Endothelial cell of umbilical vein (primary cell): ENCODE data around the gene DNASE1L1.

Source experiments
- CTCF ChIP-seq, 2 donors: IDR thresholded peaks; 1 replicate in 1 of 2; 2 replicates in 1 of 2; pipeline ENCODE4 v1.5.1; 2011; ENCODE audit warnings: low read length in 2 of 2, mild to moderate bottlenecking in 2 of 2, moderate library complexity in 2 of 2, control low read depth in 1 of 2, inconsistent platforms in 1 of 2, low read depth in 1 of 2; ENCODE audit not compliant: insufficient read depth in 1 of 2; ENCODE audit errors: extremely low read depth in 1 of 2
- EZH2 ChIP-seq: IDR thresholded peaks from 2 replicates; pipeline ENCODE4 v1.6.1; 2012; ENCODE audit warnings: borderline replicate concordance, low read depth, mild to moderate bottlenecking, moderate library complexity, low read length, inconsistent platforms; ENCODE audit not compliant: severe bottlenecking
- JUN ChIP-seq: IDR thresholded peaks from 2 replicates; pipeline ENCODE4 v1.6.1; 2011; ENCODE audit warnings: borderline replicate concordance, low read depth; ENCODE audit not compliant: insufficient read length, insufficient read depth
- POLR2AphosphoS5 ChIP-seq: IDR thresholded peaks from 2 replicates; pipeline ENCODE4 v1.6.1; 2012; ENCODE audit warnings: low read depth, mild to moderate bottlenecking, control low read depth, low read length, moderate library complexity; ENCODE audit not compliant: insufficient read depth

- TF ChIP-seq CTCF (IDR thresholded peaks at IDR 0.05; ENCODE audit: extremely low read depth in 1 of 2, insufficient read depth in 1 of 2, low read depth in 1 of 2, low read length in 2 of 2) (no peak), EZH2 (no peak), POLR2AphosphoS5 (no peak), JUN (no peak)
Observed at GRCh38 chrX:154401918-154402621, 7.0 kb downstream of the DNASE1L1 start.
